NCI-H526 treated with DMSO at 0.1 percent for 48 hours (cell line): ENCODE data around the gene CDH4.

Source experiments
- DNase-seq: peaks from one replicate; lab custom pipeline; 2025; lab: John Stamatoyannopoulos, UW

Gene CDH4

DNA sequence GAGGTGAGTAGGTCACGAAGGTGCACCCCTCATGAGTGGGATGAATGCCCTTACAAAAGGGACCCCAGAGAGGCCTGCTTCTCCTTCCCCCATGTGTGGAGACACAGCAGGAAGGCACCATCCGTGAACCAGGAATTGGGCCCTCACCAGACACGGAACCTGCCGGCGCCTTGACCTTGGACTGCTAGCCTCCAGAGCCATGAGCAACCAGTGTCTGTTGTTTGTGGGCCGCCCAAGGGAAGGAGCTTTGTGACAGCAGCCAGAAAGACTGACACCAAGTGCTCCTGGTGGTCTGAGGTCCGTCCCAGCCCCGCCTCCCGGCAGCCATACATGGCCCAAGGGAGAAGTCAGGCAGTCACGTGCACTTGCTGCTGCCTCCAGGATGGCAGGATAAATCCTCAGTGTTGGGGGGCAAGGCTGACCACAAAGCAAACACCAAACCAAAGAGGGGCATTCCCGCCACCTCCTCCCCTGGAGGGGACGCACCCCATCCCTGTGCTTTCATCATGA is 29.3 kb downstream of the CDH4 start:
- DNase-seq, result no peak

- no peak for DNase-seq
Measured at GRCh38 chr20:61284752-61285151, 32.7 kb downstream of the CDH4 start.

- no peak for DNase-seq
Measured at GRCh38 chr20:61285152-61285645, 33.1 kb downstream of the CDH4 start.

DNA sequence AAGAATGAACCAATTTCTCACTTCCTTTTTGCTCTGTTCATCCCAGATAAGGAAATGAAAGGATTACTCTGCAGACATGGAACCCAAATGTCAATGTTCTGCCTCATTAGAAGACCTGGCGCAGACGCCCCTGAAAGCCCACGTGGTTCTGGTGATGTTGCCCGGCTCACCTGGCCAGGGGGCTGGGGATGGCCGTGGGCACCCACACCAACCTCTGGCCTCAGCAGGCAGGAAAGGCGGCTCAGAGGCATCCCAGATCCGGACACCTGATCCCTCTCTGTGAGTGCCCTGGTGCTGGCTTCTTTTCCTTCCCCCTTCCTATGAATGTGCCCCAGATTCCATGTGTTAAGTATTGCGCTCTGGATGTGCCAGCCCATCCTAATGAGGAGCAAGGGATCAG is 33.6 kb downstream of the CDH4 start:
- no peak for DNase-seq

DNA sequence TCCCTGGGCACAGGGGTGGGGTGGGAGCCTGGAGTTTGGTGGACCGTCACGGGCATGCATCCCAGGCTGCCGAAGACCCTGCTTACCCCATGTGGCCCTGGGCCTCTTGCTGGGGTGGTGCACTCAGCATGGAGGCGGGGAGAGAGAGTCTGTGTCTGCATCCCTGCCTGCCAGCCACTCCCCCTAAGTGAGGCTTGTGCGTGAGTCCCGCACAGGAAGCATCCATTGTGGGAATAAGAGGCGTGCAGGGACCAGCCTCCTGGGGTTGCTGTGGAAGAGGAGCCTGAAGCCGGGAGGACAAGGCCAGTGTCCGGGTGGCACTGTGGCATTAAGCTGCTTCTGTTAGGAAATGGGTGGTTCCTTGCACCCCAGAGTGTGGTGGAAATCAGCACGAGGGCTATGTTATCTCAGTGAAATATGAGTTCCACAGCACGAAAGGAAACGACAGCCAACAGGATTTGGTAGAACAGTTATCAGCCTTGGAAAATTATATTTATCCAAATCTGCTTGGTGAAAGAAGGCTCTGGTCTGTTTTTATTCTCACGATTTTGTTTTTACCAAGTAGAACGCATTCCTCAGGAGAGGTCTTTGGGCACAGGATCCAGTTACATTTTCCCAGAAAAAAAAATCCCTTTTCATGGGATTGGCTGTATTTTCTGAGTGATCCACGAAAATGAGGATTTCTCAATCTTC is 35.7 kb downstream of the CDH4 start:
- DNase-seq, result no peak

DNA sequence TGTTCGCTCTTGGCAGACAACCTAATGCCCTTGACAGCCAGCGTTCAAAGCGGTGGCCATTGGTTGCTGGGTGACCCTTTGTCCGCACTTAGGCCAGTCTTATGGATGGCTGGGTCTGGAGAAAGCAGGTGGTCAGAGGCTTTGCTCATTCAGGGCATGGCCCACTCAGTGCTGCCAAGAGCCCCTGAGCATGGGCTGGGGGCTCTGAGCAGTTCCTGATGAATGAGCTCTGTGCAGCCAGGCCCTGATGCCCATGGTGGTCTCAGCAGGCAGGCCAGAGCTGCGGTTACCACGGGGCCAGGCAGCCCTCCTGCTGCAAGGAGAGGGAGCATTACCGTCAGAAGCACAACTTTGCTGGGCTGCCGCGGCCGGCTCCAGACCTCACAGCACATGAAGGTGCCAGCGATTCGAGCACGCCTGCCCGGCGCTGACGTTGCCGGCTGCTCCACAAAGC is 36.3 kb downstream of the CDH4 start:
- DNase-seq, result no peak

DNA sequence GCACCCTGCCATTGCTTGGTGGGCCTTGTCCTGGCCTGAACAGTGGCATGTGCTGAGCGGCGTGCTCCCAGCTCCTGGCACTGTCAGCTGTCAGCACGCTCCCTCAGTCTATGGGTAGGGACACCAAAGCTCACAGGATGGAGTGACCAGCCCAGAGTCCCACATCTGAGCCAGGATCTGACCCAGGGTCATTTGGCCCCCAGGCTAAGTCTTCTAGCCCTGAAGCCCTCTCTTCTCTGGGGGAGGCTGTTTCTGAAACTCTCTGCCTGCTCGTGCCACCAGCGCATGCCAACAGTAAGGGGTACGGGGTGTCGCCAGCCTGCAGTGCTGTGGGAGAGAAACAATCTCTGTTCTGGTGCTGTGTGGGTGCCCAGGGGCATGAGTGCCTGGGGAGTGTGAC is 37.1 kb downstream of the CDH4 start:
- DNase-seq, result no peak

DNA sequence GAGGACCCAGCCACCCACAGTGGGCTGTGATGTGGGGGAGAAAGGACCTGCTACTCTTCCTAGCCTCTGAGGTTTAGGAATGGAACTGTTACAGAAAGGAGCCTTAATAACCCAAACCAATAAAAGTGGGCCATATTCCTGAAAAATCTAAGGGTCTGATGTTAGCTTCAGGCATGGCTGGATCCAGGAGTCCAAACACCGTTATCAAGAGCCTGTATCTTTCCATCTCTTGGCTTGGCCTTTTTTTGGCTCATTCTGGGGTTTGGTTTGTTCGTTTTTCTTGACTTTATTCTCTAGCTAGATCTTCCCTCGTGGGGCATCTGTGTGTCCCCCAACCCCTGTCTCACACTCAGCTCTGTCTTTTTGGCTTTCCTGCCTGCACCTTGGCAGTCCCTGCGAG is 38.7 kb downstream of the CDH4 start:
- no peak for DNase-seq

DNA sequence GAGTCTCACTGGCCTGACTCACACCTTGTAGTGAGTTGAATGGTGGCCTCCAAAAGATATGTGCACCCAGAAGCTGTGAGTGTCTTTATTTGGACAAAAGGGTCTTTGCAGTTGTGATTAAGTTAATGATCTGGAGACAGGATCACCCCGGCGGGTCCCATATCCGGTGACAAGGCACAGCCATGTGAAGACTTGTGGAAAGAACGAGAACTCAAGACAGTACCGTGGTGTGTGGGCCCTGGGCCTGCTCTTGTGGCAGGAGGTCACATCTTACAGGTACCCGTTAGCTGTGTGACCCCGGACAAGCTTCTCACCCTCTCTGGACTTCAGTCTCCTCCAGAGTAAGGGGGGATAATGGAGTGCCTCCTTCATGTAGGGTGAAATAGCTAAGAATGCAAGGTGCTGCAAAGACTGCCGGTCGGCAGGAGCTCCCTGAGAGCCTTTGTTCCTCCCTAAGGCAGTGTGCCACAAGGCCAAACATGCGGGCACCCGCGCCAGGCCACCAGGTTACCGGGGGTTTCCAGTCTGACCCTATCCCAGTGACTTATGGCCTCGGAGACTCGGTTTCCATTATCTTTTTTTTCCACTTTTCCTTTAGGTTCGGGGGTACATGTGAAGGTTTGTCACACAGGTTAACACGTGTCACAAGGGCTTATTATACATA is 39.2 kb downstream of the CDH4 start:
- no peak for DNase-seq

DNA sequence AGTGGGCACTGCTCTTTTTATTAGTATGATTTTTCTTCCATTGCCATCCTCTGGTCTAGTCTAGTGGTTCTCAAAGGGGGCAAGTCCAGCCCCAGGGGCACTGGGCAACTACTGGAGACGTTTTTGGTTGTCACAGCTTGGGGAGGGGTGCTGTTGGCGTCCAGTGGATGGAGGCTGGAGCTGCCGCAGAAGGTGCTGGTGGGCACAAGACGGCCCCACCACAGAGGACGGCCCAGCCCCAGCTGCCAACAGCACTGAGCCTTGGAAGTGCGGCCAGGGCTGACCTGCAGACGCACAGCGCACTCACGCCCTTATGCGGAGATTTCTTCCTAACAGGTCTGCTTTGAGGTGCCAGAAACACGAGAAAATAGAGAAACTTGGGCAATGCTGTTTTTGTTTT is 40.3 kb downstream of the CDH4 start:
- DNase-seq, result no peak

DNA sequence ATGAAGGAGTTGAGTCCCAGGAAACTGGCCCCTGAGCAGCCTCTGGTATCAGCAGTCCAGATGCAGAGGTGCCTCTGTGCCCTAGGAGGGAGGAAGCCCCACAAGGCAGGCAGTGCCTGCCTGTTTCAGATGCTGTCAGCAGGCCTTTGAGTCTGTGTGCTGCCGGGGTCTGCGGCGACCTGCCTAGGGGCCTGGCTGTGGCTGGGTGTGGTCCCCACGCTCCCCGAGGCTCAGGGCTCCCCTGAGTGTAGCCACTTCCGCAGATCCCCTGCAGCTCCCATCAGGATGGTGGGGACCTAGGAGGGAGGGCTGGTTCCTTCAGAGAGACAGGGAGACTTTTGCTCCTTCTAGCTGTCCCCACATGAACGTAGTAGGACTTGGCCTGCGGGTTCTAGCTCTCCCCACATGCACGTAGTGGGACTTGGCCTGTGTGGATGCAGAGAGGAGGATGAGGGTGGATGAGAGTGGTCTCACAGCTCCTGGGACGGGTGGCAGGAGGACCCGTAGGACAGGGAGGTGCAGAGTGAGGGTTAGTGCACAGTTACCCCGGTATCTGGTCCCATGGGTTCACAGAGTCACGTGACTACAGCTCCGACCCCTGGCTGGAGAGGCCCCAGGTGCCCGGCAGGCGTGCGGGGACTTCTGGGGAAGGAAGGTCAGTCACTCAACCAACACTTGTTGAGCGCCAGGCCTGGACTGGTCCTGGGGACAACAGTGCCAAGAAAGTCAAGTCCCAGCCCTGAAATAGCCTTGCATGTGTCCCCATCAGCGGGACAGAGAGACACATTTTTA is 41.0 kb downstream of the CDH4 start:
- DNase-seq, result no peak

DNA sequence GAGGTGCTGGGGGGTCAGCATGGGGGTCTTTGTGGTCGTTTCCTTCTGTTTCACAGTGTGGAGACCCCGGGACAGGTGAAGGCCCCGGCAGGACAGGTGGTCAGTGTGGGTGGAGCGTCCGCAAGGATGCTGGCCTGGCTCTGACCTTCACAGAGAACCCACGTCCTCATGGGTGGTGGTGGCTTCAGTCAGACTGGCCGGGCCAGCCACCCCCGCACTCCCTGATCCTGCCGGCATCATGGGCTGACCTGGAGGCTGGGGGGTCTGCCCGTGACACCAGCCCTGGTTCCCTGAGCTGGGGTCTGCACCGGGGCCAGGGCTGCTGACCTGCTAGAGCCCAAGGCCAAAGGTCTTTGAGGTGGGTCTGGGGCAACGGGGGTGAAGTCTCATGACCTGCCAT is 41.9 kb downstream of the CDH4 start:
- no peak for DNase-seq

DNA sequence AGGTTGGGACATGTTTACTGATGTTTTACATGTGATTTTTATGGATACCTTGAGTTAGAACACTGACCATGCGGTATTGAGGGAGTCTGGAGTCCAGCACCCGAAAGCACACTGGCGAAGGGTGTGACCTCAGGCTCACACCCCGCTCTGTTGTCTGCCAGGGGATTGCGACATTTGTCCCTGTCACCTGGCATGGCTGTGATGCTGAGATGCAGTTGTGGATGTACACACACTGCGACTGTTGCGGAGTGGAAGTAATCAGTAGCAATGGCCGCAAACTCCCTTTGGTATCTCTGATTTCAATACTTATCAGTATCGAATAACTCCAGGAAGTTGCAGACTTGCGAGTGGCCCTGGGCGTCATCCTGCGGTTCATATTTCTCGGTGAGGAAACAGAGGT is 43.2 kb downstream of the CDH4 start:
- no peak for DNase-seq

- DNase-seq, result no peak
Measured at GRCh38 chr20:61295682-61296628, 43.9 kb downstream of the CDH4 start.

DNA sequence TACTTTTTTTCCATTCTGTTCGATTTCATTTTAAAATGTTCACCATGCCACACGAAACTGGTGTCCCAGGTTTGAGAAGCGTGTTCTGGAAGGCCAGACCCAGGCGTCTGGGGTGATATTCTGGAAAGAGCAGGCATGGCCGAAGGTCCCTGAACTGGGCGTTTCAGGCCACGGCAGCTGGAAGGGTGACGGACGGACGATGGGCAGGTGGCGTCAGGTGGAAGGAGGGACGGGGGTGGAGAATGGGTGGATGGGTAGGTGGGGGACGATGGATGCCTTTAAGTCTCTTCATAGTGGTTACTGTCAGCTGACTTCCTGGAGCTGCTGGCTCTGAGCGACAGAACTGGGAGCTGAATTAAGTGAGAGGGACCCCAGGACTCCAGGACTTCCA is 44.6 kb downstream of the CDH4 start:
- DNase-seq, result no peak

GRCh38 chr20:61297491-61297890 is 45.4 kb downstream of the CDH4 start:
- no peak for DNase-seq

- DNase-seq, result no peak
Measured at GRCh38 chr20:61297986-61298385, 45.9 kb downstream of the CDH4 start.

DNA sequence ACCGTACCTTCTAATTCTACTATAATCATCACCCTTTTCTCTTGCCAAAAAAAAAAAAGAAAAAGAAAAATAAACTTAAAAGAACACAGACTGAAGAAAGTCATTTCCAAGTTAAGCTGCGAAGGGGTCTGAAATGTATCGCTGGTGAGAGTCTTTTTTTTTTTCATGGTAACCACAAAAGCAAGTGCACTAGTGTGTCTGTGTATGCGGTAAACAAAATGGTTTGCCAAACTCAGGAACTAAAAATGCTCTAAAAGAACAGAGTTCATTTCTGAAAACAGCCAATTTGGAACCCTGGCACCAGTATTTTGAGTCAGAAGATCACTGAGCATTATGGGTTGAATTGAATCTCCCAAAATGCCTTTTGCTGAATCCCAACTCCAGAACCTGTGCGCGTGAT is 46.6 kb downstream of the CDH4 start:
- DNase-seq, result no peak

DNA sequence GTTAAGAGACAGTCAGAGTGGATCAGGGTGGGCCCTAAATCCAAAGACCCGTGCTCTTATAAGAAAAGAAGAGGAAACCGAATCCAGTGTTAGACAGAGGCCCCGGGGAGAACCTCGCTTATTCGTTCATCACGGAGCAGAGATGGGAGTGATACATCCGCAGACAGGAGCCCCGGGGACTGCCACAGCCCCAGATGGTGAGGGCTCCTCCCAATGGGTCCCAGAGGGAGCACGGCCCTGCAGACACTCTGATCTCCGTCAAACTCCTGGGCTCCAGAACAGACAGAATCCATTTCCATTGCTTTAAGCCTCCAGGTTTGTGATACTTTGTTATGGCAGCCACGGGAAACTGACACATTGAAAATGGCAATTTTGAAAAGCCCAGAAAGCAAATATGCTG is 47.0 kb downstream of the CDH4 start:
- DNase-seq, result no peak

DNA sequence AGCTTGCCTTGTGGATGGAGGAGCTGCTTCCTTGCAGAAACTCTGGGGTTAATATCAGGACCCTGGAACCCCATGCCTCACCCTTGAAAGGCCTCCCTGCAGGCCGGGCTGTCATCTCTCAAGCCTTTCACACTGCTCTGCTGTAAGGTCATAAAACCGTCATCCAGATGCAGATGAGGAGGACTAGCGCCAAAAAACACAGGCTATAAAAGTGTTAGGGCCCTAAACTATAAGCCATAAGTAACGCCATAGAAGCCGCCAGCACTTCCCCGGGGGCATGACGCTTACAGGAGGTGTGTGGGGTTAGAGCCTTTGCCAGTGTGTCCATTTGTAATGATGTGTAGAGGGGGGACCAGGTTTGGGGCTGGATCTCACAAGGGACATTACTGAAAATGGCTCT is 47.6 kb downstream of the CDH4 start:
- DNase-seq, result no peak

DNA sequence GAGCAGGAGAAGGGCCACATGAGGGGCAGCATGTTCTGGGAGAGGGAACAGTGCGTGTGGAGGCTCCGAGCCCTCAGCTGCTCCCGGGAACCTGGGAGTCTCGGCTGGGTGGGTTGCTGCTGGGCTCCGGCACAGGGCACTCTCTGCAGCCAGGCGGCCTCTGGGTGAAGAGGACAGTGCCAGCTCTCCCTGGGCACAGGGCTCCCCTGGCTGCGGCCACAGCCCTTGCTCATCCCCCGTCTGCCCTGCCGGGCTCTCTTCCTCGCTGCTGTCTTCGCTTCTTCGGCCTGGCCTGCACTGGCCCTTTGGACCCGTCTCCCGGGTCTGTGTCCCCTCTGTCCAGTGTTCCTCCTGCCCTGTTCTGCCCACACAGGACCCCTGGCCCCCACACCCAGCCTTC is 48.2 kb downstream of the CDH4 start:
- DNase-seq, result no peak

GRCh38 chr20:61300709-61301108 is 48.6 kb downstream of the CDH4 start:
- DNase-seq, result no peak
